Mucosa of gallbladder (tissue), 1 donor: ENCODE data around the gene MYO5C. TPM values are rescaled to one million over a fixed set of nuclear protein-coding genes. Genes with fewer than 3 reads are reported as not detected.

Source experiments
- DNase-seq: peaks from one replicate; pipeline ENCODE4 v3.0.0-alpha.2; 2020; ENCODE audit warnings: low spot score
- total RNA-seq: library from RNA; stranded (reverse); gene quantifications from one replicate; pipeline ENCODE4 v1.2.1, GENCODE V29; 2021
- donor health status: DM: no; HTN: no; CAD: no.

MYO5C gene, protein sequence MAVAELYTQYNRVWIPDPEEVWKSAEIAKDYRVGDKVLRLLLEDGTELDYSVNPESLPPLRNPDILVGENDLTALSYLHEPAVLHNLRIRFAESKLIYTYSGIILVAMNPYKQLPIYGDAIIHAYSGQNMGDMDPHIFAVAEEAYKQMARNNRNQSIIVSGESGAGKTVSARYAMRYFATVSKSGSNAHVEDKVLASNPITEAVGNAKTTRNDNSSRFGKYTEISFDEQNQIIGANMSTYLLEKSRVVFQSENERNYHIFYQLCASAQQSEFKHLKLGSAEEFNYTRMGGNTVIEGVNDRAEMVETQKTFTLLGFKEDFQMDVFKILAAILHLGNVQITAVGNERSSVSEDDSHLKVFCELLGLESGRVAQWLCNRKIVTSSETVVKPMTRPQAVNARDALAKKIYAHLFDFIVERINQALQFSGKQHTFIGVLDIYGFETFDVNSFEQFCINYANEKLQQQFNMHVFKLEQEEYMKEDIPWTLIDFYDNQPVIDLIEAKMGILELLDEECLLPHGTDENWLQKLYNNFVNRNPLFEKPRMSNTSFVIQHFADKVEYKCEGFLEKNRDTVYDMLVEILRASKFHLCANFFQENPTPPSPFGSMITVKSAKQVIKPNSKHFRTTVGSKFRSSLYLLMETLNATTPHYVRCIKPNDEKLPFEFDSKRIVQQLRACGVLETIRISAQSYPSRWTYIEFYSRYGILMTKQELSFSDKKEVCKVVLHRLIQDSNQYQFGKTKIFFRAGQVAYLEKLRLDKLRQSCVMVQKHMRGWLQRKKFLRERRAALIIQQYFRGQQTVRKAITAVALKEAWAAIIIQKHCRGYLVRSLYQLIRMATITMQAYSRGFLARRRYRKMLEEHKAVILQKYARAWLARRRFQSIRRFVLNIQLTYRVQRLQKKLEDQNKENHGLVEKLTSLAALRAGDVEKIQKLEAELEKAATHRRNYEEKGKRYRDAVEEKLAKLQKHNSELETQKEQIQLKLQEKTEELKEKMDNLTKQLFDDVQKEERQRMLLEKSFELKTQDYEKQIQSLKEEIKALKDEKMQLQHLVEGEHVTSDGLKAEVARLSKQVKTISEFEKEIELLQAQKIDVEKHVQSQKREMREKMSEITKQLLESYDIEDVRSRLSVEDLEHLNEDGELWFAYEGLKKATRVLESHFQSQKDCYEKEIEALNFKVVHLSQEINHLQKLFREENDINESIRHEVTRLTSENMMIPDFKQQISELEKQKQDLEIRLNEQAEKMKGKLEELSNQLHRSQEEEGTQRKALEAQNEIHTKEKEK (N-terminal part only)
- 40.1 TPM for total RNA-seq

GRCh38 chr15:52295421-52296001, at the start of gene MYO5C:
MYO5C (minus strand) TSS chr15:52295804; CDS start chr15:52295636, 168 bp downstream.
- peak; percentile 87 for DNase-seq

GRCh38 chr15:52344592-52344991, 49.0 kb upstream of the MYO5C start:
- no peak for DNase-seq

- DNase-seq = no peak
Measured at GRCh38 chr15:52343831-52344230, 48.2 kb upstream of the MYO5C start.

DNA sequence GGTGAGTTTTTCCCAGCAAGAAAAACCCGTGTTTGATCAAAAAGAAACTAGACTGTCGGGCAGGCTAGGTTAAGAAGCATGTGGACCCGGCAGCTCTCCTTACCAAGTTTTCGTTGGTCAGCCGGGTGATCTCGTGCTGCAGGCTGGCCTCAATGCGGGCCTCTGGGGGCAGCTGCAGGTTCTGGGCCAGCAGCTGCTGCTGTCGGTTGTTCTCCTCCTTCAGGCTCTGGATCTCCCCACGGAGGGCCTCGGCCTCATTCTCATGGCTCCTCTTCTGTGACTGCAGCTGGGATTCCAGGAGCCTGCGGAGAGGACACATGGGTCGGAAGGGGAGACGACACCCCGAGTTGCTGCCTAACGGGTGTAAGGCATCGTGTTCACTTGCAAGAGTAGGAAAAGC, 44.5 kb upstream of the MYO5C start:
- DNase-seq = no peak

DNA sequence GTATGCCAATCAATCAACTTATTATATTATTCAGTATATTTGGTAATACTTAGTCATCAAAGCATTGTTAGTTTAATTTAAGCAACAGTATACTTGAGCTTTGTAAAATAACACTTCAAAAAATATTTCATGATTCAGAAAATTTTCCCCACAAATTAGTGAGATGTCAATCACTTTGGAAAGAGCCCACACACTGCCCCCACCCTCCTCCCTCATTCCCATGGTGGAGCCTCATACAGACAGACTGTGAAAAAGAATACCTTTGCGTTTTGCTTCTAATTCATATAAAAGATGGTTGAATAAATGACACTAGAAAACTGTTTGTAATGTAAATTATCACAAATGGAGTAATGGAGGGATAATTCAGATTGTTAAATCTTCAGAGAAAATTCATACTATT, 43.3 kb upstream of the MYO5C start:
- DNase-seq = no peak

GRCh38 chr15:52338058-52338457, 42.5 kb upstream of the MYO5C start:
- no peak for DNase-seq

DNA sequence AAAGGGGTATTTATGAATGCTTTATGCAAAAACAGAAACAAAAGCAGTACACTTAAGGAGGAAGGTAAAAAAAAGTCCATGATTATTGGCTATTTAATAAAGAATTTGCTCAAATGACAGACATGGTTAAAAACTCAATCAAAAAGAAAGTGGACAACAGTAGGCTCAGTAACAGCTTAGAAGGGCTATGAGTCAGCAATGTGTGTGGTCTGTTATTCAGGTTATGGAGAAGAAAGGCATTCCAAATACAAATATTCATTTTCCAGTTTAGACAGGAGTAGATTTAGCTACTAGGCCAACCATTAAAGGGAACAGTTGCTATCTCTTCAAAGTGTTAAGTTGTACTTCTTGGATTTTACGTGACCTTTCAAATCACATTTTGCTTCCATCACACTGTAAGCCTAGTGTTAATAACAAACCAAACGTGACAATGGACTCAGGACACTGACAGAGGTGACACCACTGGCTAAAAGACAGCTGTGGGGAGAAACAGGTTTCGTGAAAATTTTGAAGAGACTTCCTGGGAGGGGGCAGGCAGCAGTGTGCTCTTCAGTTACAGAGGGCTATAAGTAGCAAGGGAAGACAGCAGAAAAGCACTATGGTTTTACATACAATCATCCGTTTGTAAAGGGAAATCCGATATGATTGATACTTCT, 41.7 kb upstream of the MYO5C start:
- DNase-seq = no peak

- no peak for DNase-seq
Measured at GRCh38 chr15:52336529-52336928, 40.9 kb upstream of the MYO5C start.

DNA sequence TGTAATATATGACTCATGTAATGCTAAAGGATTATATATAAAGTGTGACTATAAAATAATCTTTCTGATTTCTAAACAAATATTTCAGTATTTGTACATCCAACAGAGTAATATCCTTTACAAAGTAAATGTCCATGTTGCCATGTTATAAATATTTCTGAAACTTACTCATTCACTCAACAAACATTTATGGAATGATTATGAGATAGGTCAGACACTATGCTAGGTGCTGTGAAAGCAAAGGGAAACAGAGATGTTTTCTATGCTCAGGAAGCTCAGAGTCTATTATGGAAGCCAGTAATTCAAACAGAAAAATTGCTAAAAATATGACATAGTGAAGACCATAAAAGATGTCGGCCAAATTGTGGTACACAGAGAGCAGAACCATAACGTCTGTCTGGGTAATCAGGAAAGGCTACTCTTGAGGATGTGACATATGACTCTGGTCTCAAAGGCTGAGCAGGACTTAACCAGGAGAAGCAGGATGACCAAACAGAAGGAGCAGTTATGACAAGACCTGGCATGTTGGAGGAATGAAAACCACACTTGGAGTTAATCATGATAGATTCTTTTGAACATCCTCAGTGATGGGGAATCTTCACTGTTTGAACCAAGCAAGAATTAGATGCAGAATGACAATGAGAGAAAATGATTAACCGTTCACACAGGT, 39.0 kb upstream of the MYO5C start:
- DNase-seq = no peak

- DNase-seq = peak; percentile 37
Measured at GRCh38 chr15:52331490-52332240, 36.1 kb upstream of the MYO5C start.

- DNase-seq = no peak
Measured at GRCh38 chr15:52329987-52330386, 34.4 kb upstream of the MYO5C start.

DNA sequence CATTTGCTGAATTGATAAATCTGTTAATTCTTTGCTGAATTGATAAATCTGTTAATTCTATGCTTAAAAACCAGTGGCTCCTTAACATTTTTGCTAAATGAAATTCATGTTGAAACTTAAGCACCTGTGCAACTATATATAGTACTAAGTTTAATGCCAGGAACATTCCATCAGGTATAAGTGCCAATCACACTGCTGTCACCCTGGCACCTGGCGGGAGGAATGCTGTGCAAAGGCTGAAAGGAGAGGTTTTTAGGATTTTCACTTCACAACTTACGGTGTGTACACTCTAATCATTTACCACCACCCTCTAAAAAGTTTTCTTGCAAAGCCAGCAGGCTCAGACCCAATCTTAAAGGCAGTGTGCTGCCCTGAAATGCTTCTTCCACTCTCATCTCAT, 33.5 kb upstream of the MYO5C start:
- DNase-seq = no peak

- no peak for DNase-seq
Measured at GRCh38 chr15:52328680-52329079, 33.1 kb upstream of the MYO5C start.

DNA sequence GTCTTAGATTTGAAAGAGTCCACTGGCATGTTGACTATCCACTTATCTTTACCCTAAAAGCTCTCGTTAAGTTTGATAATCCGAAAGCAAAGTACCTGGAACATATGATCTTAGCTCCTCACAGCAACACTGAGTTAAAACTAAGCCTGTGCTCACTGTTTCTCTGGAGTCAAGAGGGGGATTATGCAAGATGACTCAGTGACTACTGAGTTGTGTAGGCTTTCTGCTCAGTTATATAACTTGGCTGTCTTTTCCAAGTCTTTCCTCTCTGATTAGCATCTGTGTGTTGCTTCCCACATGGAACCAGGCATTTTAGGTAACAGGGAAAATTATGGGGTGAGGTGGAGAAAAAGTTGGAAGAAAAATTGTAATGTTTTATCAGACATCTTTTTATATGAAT, 31.2 kb upstream of the MYO5C start:
- DNase-seq = no peak

- no peak for DNase-seq
Measured at GRCh38 chr15:52324109-52324508, 28.5 kb upstream of the MYO5C start.

DNA sequence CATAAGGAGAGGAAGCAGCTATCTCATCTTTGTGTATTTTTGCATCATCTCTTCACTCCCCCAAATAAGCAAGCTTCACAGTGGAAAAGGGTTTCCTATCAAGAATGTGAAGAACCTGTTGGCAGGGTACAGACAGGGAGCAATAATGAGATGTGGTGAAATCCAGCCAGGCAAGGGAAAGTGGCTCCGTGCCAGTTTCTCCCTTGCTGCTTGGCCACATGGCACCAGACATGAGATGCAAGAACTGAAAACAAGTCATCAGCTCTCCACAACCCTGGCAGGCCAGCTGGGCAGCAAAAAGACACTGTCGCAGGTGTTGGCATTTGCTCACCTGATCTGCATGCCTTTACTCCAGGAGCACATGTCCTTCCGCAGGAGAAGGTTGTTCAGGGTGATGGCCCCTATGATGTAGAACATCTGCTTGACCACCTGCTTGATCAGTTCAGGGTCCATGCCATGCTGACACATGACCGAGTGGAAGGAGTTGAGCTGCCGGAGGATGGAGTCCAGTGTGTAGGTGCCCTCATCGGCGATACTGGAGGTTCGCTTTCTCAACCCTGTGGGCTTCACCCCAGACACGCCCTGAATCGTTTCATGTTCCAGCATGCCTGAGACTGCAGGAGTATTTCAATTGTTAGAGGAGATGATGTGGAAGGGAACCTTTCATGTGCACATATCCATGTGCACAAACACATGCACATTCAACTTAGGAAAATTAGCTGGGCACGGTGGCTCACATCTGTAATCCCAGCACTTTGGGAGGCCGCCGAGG, 23.3 kb upstream of the MYO5C start:
- no peak for DNase-seq

- no peak for DNase-seq
Measured at GRCh38 chr15:52317688-52318087, 22.1 kb upstream of the MYO5C start.

- no peak for DNase-seq
Measured at GRCh38 chr15:52317022-52317421, 21.4 kb upstream of the MYO5C start.

DNA sequence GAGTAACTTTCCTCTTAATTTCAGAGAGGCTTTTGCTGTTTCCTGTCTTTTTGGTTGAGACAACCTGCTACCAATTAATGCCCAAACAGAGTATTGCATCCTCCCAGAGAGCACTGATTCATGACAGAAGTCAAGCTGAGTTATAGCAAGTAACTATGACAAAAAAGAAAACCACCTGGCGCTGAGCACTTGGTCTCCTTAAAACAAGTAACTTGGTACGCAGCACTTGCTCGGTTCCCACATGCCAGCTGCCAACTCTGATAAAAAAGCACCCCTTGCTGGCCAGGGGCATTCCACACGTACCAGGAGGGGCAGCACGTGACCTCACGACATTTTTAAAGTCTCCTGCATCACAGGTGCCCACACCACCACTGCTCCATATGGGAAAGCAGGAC, 13.5 kb upstream of the MYO5C start:
- no peak for DNase-seq
